HepG2 (cell line): ENCODE results near the gene RABEP2. TPM values are rescaled to one million over a fixed set of nuclear protein-coding genes. Genes with fewer than 3 reads are reported as not detected.

Experiments used
- ATAC-seq: fragments of 200-7000 bp; cut with Tn5 transposase; 3 replicates; pipeline ENCODE4 v1.9.1; 2020; ENCODE audit warnings: mild to moderate bottlenecking, moderate library complexity
- BruUV-seq: library from RNA; stranded (reverse); fragments of 400-500 nt; replicated peaks from 2 replicates; lab custom pipeline; 2021; lab: Mats Ljungman, UMichigan
- CTCF ChIA-PET: fragments of 300-600 bp; formaldehyde crosslinking; extraction: SDS; loops from one replicate; lab custom pipeline; 2021; ENCODE audit warnings: low total read pairs, inconsistent platforms, low intra/inter-chr PET ratio; lab: Yijun Ruan, JAX
- POLR2A ChIA-PET: fragments of 350-600 bp; sonication (Branson Sonifier 250); formaldehyde crosslinking; loops from one replicate; lab custom pipeline; 2020; ENCODE audit warnings: antibody characterized with exemption, inconsistent platforms; lab: Yijun Ruan, JAX
- DNase-seq: peaks from one replicate; pipeline ENCODE4 v3.0.0-alpha.2; 2015; ENCODE audit warnings: low spot score
- FAIRE-seq: peaks from 3 replicates; lab custom pipeline; 2011; peaks lifted over from hg19 to GRCh38; lab: Jason Lieb, UNC
- H2AFZ ChIP-seq: one replicate; pipeline ENCODE4 v1.6.1; 2011; ENCODE audit warnings: low read length, inconsistent platforms
- H3K27ac ChIP-seq: fragments of 300-600 bp; 3 replicates; pipeline ENCODE4 v1.8.0; 2011; ENCODE audit warnings: mixed run types, mild to moderate bottlenecking, mixed read lengths, low read length, inconsistent platforms; ENCODE audit not compliant: insufficient read depth; ENCODE audit errors: extremely low read length
- H3K27me3 ChIP-seq, 2 experiments: fragments of 200-600 bp in 1 of 2; 2 replicates in 1 of 2; 3 replicates in 1 of 2; pipeline versions ENCODE4 v1.6.0 to v1.8.0; 2011; ENCODE audit warnings: low read length in 2 of 2, mild to moderate bottlenecking in 2 of 2, moderate library complexity in 2 of 2, inconsistent platforms in 1 of 2; ENCODE audit not compliant: insufficient read depth in 2 of 2, control insufficient read depth in 1 of 2
- H3K36me3 ChIP-seq, 2 experiments: fragments of 200-600 bp in 1 of 2; replicated peaks in 1 of 2; 2 replicates in 1 of 2; 3 replicates in 1 of 2; pipeline versions ENCODE4 v1.5.1 to v1.8.0; 2011; ENCODE audit warnings: low read length in 2 of 2, inconsistent platforms in 1 of 2; ENCODE audit not compliant: insufficient read depth in 2 of 2, control insufficient read depth in 1 of 2
- H3K4me1 ChIP-seq: 2 replicates; pipeline ENCODE4 v1.5.1; 2012; ENCODE audit warnings: low read length, inconsistent platforms; ENCODE audit not compliant: insufficient read depth
- H3K4me2 ChIP-seq: 2 replicates; pipeline ENCODE4 v1.6.0; 2011; ENCODE audit warnings: low read depth, low read length, inconsistent platforms
- H3K4me3 ChIP-seq, 3 experiments: fragments of 200-600 bp in 1 of 3; sonication (generic), shearing (Covaris generic) in 1 of 3; replicated peaks in 1 of 3; 2 replicates each; pipeline ENCODE4 v1.5.1; 2011 to 2016; ENCODE audit warnings: low read length in 3 of 3, inconsistent platforms in 2 of 3, low read depth in 2 of 3, mild to moderate bottlenecking in 2 of 3, control low read depth in 1 of 3, mixed read lengths in 1 of 3; ENCODE audit not compliant: insufficient read depth in 1 of 3
- H3K79me2 ChIP-seq: one replicate; pipeline ENCODE4 v1.6.1; 2011; ENCODE audit warnings: low read length, inconsistent platforms; ENCODE audit not compliant: insufficient read depth
- H3K9ac ChIP-seq: 2 replicates; pipeline ENCODE4 v1.6.0; 2011; ENCODE audit warnings: mild to moderate bottlenecking, low read depth, low read length, inconsistent platforms; ENCODE audit not compliant: insufficient read depth
- H3K9me3 ChIP-seq: 2 replicates; pipeline ENCODE4 v1.5.1; 2012; ENCODE audit warnings: mild to moderate bottlenecking, low read length
- H4K20me1 ChIP-seq: 2 replicates; pipeline ENCODE4 v1.6.0; 2011; ENCODE audit warnings: inconsistent platforms, mild to moderate bottlenecking, low read length, moderate library complexity; ENCODE audit not compliant: insufficient read depth
- AHDC1 ChIP-seq: sonication (generic); formaldehyde crosslinking; IDR thresholded peaks from 2 replicates; pipeline ENCODE4 v1.5.1; 2020; ENCODE audit warnings: mild to moderate bottlenecking, missing genetic modification reagents, borderline replicate concordance
- BRCA1 ChIP-seq: sonication (generic); formaldehyde crosslinking; IDR thresholded peaks from 2 replicates; pipeline ENCODE4 v1.4.0; 2020; ENCODE audit warnings: missing genetic modification reagents
- HOMEZ ChIP-seq: IDR thresholded peaks from 2 replicates; pipeline ENCODE4 v1.6.1; 2016; ENCODE audit warnings: low read depth
- MTA1 ChIP-seq: sonication (generic); formaldehyde crosslinking; IDR thresholded peaks from 2 replicates; pipeline ENCODE4 v1.4.0; 2020; ENCODE audit warnings: missing genetic modification reagents, mild to moderate bottlenecking, borderline replicate concordance
- ZFP90 ChIP-seq: sonication (generic); formaldehyde crosslinking; IDR thresholded peaks from 2 replicates; pipeline ENCODE4 v1.8.0; 2022; ENCODE audit warnings: missing genetic modification reagents, mild to moderate bottlenecking, inconsistent platforms, borderline replicate concordance
- ZNF704 ChIP-seq: sonication (generic); formaldehyde crosslinking; IDR thresholded peaks from 2 replicates; pipeline ENCODE4 v1.8.1; 2023; ENCODE audit warnings: mild to moderate bottlenecking, inconsistent platforms, moderate library complexity, missing genetic modification reagents, borderline replicate concordance
- ZNF781 ChIP-seq: sonication (generic); formaldehyde crosslinking; IDR thresholded peaks from 2 replicates; pipeline ENCODE4 v1.5.1; 2020; ENCODE audit warnings: borderline replicate concordance, mild to moderate bottlenecking, missing genetic modification reagents; ENCODE audit errors: not compliant biosample characterization
- WGBS: methylation state at CpG from one replicate; pipeline ENCODE4 v1.1.6; 2017; ENCODE audit warnings: low lambda C conversion rate; 5-methylcytosine and 5-hydroxymethylcytosine counted together
- in situ Hi-C: cut with HindIII; loops from 2 replicates; pipeline ENCODE4 v1.10.0; 2017; ENCODE audit warnings: low pct_unique_long_range_greater_than_20kb; ENCODE audit not compliant: extremely low pct_ligation_motif_present
- intact Hi-C: fragments of 100-400 bp; cut with micrococcal nuclease; formaldehyde crosslinking; loops from one replicate; pipeline ENCODE4 v1.10.0; 2022; ENCODE audit not compliant: unreplicated experiment
- polyA plus RNA-seq, 8 experiments: library from polyadenylated mRNA; depleted of rRNA in 3 of 8; stranded (reverse) in 7 of 8; unstranded in 1 of 8; fragments of >200 nt; fragmentation: Illumina TruSeq in 4 of 8; extraction: Trizol in 4 of 8; gene quantifications; 2 replicates each; pipeline versions ENCODE4 v1.2.1 to v1.2.3, GENCODE V29; 2011 to 2016; ENCODE audit warnings: low read depth in 4 of 8, missing spikeins in 1 of 8, mixed read lengths in 1 of 8; ENCODE audit not compliant: insufficient read depth in 1 of 8
- total RNA-seq, 5 experiments: library from RNA; depleted of rRNA; stranded (reverse); fragments of >200 nt; fragmentation: Illumina TruSeq; extraction: Trizol; gene quantifications; 2 replicates each; pipeline ENCODE4 v1.2.3, GENCODE V29; 2016; ENCODE audit warnings: low read depth in 1 of 5

The RABEP2 gene
- total and polyA plus RNA-seq, 2 of the 13 experiments (the other 11 are each of a cell fraction or from before 2014, with no cell fraction given): 10.8 to 18.4 TPM

- ATAC-seq (peak; percentile 76), FAIRE-seq (peak; percentile 56), DNase-seq (peak; percentile 73)
- Histone ChIP-seq H3K4me1 (peaks cover 72% of the 10 kb centered on the region), H3K79me2 (no peaks in the 10 kb centered on the region), H3K4me2 (peak overlapping the region; percentile 98), H3K9ac (peak overlapping the region; percentile 82), H4K20me1 (no peaks in the 10 kb centered on the region; the same call in 1 of the 2 replicates), H3K4me3 (peak overlapping the region; percentile 84 to 99 (median 87)), H3K27ac (peak overlapping the region; percentile 89), H3K27me3 (no peaks in the 10 kb centered on the region), H3K9me3 (no peaks in the 10 kb centered on the region), H2AFZ (no peak overlapping the region), H3K36me3 (no peaks in the 10 kb centered on the region)
- POLR2A ChIA-PET: interaction anchor here (0.6 to 5.7 kb wide), 6 partner anchors 10 to 62 kb away, joined by 3 to 77 read pairs (median 5); partner anchors contain the start of genes NFATC2IP and SH2B1
- intact Hi-C loops (loop anchor here (5.0 kb wide), 2 partner anchors 38 to 78 kb away; partner anchors contain the start of gene TUFM), in situ Hi-C loops (no loop called here)
- 4% methylated on average over 29 of the region's 48 CpGs for WGBS
- no TSS peak for BruUV-seq
- CTCF ChIA-PET: no interaction called here
- peak; percentile 74; the same call in 1 of the 2 replicates for TF ChIP-seq ZNF704
- TF ChIP-seq HOMEZ: 0 out of 2 replicates have a peak, but pooled peaks have one; percentile 14
- peak; percentile 58; the same call in 1 of the 2 replicates for TF ChIP-seq ZFP90 (CRISPR knock-in tag)
- TF ChIP-seq AHDC1 (CRISPR knock-in tag): peak; percentile 38; the same call in 1 of the 2 replicates
- TF ChIP-seq MTA1 (CRISPR knock-in tag): 0 out of 2 replicates have a peak, but pooled peaks have one; percentile 77
- TF ChIP-seq BRCA1 (CRISPR knock-in tag): 0 out of 2 replicates have a peak, but pooled peaks have one; percentile 60
- TF ChIP-seq ZNF781 (CRISPR knock-in tag): no peak
These were observed 569 bp upstream of the RABEP2 start for GRCh38 chr16:28925386-28926228.
